ENCODE data around the gene SENP1.
"Not testable (repeated sequence)": the region's sequence is repeated elsewhere in the genome, so short reads cannot be mapped to it uniquely, and the experiment has no call there.

Gene SENP1

DNA sequence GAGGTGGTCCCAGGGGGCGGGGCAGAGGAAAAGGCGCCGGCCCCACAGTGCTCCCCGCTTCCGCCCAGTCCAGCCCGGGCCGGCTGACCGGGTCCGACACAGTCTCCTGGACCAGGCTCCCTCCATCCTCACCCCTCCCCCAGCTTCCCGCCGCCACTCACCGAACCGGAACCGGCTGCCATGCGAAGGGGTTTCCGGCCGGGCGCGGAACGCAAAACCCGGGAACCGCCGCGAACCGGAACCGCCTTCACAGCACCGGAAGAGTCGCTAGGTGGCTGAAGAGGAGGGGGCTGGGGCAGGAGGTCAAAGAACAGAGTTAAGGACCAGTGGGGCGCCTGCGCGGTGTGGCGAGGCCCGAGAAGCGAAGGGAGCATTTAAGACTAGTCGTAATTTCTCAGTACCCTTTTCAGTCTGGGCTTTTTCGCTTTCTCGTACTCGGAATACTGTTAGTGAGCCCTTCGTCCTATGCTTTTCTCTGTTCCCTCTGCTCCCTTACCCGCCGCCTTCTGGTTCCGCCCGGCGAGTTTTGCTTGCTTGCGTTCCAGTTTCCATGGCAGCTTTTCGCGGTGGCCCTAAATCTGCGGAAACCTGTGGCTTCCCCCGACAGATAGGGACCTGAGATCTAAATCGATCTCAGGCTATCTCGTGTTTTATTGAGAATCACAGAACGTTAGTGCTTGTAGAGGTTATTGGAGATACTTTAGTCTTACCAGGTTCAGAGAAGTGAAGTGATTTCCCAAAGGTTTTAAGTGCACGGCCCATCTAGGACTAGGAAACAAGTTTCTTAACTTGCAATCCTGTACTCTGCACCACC is at the start of gene SENP1:
Gene SENP1, minus strand, starts transcription at position 213 of the 814 bp plus-strand sequence. CDS start 4,607 bp downstream, outside the sequence.
- DNase-seq, result peak; percentile 96

DNA sequence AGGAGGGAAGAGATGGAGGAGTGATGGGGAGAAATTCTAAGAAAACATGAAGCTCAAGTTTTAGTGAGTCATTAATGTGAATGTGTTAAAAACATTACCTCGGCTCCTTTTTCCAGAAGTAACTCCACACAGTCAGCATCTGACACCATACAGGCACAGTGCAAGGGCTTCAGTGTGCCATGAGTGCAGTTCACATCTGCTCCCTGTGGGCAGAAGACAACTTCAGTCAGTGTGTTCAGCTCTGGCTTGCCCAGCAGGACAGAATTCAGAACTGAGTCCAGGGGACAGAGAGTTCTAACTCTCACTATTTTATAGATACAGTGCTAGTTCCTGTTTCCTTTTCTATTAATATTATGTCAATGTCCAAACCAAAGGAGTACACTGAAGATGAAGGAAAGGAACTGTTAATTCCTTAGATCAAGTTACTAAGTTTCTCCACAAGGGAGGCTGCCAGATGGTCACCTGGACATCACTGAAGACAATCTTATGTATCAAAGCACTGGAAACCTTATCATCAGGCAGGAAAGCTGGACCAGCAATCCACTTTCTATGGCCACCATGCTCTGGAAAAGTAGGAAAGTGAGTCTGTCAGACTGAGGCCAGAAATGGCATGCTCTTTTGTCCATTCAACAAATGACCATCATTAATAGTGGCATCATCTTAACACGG is 45.4 kb upstream of the SENP1 start:
- DNase-seq, result no peak

DNA sequence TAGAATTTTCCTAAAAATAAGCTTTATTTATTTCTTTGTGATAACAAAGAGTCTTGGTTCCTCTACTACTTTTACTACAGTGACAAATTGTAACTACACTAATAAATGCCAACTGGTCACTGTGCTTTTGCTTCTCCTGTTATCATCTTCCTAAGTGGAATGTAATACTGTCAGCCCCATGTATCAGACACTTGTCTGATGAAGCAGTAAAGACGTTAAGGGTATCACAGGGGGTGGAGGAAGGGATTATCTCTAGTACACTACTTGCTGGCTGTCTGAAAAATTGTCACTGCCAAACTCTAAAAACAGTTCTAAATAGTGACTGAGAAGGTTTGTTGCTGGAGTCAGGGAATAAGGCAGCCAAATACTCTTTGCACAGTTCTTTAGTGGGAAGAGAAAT is 40.1 kb upstream of the SENP1 start:
- no peak for DNase-seq

DNA sequence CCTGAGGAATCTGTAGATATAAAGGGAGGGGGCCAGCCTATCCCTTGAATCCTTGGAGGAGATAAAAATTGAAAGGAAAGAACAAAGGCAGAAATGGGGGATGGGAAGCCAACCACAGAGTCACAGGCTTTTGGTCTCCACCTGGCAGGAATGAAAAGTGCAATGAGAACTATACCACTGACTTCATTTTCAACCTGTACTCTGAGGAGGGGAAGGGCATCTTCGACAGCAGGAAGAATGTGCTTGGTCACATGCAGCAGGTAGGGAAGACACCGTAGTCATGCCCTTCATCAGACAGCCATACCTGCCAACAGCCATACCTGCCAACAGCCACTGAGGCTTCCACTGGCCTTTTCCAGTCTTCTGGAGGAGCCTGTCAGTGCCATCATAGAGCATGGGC is 38.0 kb upstream of the SENP1 start:
- DNase-seq, result no peak

DNA sequence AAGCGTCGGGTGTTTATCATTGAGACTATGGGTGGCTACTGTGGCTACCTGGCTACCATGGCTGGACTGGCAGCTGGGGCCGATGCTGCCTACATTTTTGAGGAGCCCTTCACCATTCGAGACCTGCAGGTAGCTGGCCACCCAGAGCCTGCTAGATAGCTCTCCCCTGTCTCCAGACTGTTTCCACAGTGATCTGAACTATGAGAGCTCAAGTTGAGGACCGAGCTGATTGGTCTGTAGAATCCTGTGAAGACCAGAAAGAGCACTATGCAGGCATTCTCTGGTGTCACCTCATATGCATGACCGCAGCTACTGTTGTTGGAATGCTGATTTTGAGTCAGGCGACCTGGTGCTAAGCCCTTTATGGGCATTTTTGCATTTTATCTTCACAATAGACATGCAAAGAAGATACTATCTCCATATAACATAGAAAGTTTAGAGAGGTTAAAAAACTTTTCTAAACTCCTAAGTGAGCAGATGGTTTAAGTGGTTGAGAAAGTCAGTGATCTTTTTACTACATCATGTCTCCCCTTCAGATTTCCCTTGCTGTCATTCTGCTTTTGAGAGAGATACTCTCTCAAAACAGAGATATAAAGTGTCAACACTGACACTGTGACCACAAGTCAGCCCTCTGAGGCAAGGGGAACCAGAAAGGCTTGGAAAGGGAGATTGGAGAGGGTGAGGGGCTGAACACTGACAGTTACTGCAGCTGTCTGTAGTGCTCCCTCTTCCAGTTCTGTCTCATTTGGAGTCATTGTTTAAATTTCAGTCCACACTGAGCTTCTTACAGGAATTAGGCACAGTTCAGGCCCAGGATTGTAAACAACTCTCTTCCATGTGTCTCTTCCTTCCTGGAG is 37.2 kb upstream of the SENP1 start:
- no peak for DNase-seq

DNA sequence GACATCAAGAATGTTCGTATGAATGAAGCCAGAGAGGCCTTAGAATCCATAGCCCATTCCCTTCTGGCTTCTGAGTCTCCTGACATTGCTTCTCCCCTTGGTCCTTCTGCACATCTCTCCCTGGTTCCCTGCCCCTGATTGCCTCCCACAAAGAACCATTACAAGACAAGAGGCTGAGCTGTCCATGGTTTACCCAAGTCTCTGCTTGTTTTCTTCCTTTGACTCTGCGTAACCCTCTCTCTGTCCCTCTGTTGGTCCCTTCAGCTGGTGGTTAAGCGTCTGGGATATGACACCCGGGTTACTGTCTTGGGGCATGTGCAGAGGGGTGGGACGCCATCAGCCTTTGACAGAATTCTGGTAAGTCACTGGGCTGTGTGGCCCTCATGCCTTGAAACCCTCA is 29.1 kb upstream of the SENP1 start:
- no peak for DNase-seq

DNA sequence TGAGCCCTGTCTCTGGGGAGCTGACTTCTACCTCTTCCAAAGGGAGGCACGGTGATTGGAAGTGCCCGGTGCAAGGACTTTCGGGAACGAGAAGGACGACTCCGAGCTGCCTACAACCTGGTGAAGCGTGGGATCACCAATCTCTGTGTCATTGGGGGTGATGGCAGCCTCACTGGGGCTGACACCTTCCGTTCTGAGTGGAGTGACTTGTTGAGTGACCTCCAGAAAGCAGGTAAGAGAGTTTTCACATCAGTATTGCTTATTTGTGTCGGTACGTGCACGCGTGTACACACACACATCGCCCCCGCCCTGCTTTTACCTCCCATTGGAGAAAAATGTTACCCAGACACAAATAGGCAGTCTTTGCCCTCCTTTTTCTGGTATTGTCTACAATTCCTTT is 26.9 kb upstream of the SENP1 start:
- DNase-seq, result no peak

DNA sequence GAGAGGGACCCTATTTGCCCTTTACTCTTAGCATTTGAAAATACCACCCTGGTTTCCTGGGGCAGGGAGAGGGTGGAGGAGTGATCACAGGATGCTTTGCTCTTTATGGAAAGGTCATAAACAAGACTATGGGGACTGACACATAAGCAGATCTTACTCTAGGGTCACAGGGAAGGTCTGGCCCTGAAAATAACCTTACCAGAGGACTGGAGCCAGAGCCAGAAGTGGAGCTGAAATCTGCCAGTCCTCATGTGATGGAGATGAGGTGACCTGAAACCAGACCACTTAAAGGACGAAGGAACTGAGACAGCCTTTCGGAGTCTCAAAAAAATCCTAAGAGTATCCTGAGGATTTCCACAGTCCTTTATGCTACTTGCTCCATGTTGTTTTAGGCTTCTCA is 25.6 kb upstream of the SENP1 start:
- DNase-seq, result no peak

DNA sequence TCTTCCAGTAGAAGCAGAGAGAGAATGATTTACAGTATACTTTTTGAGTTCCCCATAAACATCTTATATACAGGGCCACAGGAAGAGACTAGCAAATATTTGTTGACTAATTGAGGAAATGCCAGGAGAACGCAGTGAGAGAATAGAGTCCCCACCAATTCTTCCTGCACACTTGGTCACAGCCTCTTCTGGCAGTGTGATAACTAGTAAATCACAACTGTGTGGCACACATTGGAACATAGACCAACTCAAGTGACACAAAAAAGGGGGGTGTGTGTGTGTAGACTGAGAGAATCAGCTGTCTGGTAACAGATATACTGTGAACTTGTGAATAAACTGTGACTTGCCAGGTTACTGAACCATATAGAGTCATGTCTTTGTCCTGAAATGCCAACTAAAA is 23.5 kb upstream of the SENP1 start:
- no peak for DNase-seq

DNA sequence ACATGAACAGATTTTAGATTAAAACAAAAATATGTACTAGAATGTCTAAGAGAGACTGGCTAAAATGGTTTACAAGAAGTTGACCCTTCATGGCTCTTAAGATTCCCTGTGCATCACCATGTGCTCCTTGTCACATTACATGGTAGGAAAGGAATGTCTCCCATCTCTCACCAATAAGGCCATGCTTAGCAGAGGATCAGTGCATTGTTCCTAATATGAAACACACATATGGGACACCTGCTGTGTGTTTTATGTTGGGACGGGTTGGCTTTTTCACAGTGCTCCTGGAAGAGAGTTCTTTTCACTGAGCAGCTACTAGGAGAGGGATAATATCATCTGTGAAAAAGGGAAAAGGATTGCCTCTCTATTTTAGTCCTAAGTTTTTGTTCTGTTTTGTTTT is 22.9 kb upstream of the SENP1 start:
- no peak for DNase-seq

DNA sequence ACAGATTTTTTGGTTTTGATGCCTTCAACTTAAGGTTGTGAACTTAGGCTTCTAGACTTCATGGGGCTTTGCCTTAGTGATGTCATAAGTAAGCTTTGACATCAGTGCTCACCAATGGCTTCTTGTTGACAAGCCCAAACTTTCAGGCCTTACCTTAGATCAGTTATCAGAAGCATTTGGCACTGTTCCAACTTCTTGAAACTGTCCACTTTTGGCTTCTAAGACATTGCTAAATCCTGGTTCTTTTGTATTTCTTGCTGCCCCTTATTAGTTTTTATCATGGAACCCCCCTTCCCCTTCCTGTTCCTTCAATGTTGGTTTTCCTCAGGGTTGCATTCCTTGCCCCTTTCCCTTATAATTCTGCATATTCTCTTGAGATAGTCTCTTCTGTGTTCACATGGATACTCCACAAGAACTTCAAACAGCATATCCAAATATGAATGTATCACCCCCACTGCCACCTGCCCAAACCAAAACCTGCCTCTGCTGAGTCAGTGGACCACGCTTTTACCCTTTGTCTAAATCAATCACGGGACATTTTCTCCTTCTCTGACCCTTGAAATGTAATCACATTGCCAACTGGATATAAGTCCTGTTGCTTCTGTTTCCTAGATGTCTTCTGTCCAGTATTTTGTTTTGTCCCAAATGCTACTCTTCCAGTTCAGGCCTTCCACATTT is 21.2 kb upstream of the SENP1 start:
- DNase-seq, result no peak

DNA sequence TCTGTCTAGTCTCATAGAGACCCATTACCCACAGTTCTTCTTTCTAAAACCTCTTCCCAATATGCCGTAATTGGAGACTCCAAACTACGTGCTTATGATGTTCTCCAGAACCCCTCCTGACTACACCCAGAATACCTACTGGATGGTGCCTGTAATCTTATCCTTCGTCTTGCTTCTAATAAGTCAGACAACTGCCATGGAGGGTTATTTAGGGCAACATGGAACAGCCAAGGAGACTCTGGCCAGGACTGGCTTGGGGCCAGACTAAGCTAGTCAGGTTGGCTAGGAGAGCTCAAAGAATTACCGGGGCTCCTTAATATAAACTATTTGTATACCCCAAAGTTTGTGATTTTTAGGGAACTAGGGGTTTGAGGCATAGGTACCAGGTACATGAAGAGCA is 20.1 kb upstream of the SENP1 start:
- DNase-seq, result no peak

DNA sequence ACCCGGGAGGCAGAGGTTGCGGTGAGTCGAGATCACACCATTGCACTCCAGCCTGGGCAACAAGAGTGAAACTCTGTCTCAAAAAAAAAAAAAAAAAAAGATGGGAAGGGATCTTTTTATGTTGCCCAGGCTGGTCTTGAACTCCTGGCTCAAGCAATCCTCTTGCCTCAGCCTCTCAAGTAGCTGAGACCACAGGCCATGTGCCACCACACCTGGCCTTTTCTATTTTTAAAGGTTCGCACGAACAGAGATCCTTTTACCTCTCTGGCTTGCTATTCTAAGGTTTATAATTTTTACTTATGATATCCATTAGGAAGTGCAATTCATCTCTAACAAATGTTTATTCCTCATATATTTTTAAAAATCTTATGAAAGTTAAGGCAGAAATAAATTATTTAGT is 19.7 kb upstream of the SENP1 start:
- not testable (repeated sequence) for DNase-seq

DNA sequence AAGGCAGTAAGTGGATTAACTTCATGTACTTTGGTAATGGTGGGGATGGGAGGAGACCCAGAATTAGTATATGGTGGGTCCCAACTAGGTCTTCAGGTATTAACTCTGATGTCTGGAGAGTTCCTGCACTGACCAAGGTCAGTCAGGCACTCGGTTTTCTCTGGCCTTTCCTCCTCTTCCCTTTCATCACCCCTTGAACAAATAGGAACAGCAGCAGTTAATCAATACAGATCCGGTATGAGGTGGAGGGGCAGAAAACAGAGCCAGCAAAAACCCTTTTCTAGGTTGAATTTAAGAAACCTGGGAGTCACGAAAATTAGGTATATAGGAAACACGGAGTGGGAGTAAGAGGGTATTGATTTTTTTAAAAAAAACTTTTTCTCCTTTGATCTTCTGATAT is 17.3 kb upstream of the SENP1 start:
- DNase-seq, result no peak

DNA sequence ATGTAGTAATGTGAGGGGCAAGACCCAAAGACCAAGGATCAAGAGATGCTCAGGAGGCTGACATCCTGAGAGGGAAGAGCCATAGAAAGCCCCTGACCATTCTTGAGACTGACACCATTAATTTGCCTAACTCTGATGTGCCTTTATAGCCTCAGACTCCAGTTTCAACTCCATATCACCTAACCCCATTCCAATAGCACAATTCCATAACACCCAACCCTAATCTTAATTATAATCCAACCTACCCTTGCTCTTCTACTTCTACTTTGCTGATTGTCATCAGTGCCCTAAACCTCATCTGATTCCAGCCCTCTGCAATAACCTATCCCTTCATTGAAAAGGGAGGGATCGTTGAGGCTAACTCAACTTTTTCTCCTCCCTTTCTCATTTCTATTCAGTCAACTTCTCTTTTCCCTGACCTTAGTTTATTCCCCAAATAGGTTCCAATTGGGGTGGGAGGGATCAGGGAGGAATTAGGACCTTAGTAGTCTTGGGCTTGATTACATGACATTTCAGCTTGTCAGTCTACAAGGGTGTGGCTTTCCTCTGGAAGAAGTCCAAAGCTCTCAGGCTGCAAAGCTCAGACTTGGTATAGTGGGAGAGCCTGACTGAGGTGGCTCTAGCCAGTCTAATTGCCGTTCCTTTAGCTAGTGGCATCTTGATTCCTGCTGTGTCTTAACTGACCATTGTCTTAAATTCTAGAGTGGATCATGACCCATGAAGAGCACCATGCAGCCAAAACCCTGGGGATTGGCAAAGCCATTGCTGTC is 16.4 kb upstream of the SENP1 start:
- no peak for DNase-seq

DNA sequence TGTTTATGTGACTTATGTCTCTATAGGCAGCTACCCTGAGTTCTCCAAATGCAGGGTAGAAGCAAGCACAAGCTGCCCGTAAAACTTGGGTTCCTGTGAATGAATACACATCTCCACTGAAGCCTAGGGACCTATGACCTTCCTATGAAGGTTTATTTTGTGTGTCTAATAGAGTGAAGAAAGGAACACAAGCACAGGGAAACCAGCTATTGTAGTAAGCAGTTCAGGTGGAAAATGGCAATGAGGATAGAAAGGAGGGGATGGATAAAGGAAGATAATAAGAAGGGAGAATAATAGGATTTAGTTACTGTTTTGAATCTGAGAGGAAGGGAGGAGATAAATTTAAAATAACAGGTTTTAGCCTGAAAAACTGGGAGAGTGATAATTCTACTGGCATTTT is 15.6 kb upstream of the SENP1 start:
- no peak for DNase-seq

DNA sequence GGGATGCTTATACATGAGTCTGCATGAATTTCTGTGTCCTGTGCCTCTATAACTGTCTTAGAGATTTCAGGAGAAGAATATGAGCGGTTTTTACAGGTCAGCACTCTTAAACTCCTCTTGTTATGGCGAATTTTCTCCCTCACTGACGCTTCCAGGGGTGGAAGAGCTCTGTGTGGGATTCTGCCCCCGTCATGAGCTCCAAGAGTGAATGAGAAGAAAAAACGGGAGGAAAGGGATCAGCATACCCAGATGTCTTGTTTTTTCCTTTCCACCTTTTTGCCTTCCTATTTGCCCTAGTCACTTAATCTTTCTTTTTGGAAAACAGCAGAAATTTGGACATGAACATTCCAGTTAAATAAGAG is 13.9 kb upstream of the SENP1 start:
- DNase-seq, result no peak

DNA sequence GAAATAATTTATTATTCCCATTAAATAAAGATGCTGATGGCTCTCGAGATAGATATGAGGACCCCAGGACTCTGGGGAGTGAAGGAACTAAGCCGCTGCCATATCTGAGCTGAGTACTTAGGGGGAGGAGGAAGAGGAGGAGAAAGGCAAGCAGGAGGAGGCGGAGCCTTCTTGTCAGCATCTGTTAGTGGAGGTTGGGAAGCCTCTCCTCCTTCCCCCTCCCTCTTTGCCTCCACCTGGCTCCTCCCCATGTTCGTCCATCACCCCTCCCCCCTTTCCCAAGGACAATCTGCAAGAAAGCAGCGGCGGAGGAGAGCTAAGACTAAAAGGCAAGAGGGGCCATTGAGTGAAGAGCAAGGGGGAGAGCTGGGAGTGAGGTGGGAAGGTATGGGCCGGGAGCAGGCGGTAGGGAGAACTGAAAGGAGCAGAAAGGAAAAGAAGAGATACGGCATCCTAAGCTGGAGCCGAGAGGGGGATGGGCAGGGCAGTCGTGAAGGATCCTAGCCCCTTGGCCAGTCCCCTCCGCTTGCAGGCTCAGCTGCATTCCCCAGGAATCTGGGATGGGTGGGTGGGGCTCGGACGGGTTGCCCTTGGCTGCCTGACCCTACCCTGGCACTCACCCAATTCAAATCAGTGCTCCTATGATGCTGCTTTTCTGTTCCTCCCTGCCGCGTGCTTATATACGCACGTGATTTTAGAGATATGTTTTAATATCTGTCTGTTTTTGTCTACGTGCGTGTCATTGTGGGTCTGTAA is 13.4 kb upstream of the SENP1 start, which contains the start of gene PFKM:
Gene PFKM, plus strand, starts transcription at position 287 of the 756 bp plus-strand sequence. CDS start 3,411 bp downstream, outside the sequence.
- DNase-seq, result peak; percentile 83

DNA sequence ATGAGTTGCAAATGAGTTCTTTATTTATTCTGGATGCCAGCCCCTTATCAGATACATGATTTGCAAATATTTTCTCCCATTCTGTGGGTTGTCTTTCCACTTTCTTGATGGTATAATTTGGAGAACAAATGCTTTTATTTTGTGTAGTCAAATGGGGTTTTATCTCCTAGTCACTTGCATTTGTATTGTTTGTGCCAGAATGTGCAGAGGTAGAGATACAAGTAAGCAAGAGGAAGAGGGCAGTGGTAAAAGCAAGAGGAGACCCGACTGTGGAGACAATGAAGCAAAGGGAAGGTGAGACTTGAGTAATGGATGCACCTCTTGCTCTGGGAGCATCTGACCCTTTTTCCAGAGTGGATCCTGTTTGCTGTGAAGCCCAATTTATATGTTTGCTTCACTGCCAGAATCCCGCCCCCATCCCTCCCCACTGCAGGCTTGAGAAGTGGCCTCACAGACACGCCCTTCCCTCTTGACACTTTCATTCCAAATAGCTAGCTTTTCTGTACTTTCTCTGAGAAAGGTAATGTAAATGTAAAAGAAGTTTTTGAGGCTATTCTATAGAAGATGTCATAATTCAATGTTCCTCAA is 12.5 kb upstream of the SENP1 start:
- no peak for DNase-seq

DNA sequence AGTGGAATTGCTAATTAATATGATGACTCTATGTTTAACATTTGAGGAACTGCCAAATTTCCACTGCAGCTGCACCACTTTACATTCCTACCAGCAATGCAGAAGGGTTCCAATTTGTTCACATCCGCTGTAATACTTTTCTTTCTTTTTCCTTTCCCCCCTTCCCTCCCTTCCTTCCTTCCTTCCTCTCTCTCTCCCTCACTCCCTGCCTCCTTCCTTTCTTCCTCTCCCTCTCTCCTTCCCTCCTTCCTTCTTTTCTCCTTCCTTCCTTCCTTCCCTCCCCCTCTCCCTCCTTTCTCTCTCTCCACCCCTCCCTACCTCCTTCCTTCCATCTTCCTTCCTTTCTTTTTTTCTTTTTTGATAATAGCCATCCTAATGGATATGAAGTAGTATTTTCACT is 10.1 kb upstream of the SENP1 start:
- no peak for DNase-seq

DNA sequence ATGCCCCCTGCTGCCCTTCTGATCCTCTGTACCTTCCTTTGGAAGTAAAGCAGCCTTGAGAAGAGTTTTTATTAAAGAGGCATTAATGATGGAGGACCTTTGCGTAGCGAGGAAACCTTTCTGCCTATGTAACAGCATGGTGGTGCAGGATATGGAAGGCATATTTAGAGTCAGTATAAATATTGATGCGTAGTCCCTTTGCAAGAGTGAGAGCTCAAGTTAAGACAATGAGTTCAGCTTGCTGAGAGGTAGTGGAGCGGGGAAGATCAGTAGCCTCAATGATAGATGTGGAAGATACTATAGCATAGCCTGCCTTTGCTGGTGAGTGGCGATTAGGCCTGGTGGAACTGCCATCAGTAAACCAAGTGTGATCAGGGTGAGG is 5.4 kb upstream of the SENP1 start:
- DNase-seq, result not testable (repeated sequence)
